Measurements from ENCODE around the gene PRSS56. TPM values are rescaled to one million over a fixed set of nuclear protein-coding genes. Genes with fewer than 3 reads are reported as not detected.
A peak's percentile ranks its signal among the peaks of the same experiment; 100 is the strongest.
"Not testable (repeated sequence)": the region's sequence is repeated elsewhere in the genome, so short reads cannot be mapped to it uniquely, and the experiment has no call there.

The PRSS56 gene
- total and polyA plus RNA-seq, 7 donors = 0.82 to 5.0 (median 2.4) TPM

DNA sequence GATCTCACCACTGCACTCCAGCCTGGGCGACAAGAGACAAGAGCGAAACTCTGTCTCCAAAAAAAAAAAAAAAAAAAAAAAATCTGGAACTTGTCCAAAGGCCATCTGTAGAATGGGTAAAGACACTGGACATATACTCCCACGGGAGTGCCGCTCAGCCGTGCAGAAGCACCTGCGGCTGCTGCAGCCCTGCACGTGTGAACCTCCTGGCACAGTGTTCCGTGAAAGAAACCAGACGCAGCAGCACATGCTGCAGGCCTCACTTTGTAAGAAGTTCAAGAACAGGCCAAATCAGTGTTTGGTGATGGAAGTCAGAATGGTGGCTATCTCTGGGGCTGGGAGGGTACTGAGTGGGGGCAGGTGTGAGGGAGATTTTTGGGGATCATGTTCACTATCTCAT lies 12.2 kb downstream of the PRSS56 start:
- H3K27me3 ChIP-seq (ENCODE audit: insufficient read depth in 3 of 3, low read length in 2 of 3) = no peaks in the 10 kb centered on the region
- intact Hi-C loops (cut with DNase I) = no loop called here
- no peak overlapping the region for H3K4me3 ChIP-seq
- no peak overlapping the region for H3K27ac ChIP-seq
- no peaks in the 10 kb centered on the region for H3K9me3 ChIP-seq
- TF ChIP-seq, protein P1, sequence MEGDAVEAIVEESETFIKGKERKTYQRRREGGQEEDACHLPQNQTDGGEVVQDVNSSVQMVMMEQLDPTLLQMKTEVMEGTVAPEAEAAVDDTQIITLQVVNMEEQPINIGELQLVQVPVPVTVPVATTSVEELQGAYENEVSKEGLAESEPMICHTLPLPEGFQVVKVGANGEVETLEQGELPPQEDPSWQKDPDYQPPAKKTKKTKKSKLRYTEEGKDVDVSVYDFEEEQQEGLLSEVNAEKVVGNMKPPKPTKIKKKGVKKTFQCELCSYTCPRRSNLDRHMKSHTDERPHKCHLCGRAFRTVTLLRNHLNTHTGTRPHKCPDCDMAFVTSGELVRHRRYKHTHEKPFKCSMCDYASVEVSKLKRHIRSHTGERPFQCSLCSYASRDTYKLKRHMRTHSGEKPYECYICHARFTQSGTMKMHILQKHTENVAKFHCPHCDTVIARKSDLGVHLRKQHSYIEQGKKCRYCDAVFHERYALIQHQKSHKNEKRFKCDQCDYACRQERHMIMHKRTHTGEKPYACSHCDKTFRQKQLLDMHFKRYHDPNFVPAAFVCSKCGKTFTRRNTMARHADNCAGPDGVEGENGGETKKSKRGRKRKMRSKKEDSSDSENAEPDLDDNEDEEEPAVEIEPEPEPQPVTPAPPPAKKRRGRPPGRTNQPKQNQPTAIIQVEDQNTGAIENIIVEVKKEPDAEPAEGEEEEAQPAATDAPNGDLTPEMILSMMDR (IDR thresholded peaks at IDR 0.05) = no peak
- ATAC-seq (no peak), DNase-seq (peak in 1 of 2 donors; percentile 30)
- WGBS, 3 donors = 59 to 72% (median 64%) methylated on average over 9 of the region's 9 CpGs
- peaks cover 0 to 69% of the 10 kb centered on the region in 2 donors for H3K36me3 ChIP-seq (ENCODE audit: insufficient read depth in 1 of 2, low read depth in 1 of 2)
- peaks cover 25% of the 10 kb centered on the region for H3K4me1 ChIP-seq

DNA sequence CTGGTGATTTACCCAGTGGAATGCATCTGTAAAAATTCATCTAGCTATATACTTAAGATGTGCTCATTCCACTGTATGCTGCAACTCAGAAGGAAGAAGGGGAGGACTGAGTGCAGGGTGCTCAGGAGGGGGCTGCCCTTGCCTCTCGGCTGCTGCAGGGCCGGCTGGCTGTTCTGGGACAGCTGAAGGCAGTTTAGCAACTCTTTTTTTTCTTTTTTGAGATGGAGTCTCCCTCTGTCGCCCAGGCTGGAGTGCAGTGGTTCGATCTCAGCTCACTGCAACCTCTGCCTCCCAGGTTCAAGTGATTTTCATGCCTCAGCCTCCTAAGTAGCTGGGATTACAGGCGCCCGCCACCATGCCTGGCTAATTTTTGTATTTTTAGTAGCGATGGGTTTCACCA lies 12.6 kb downstream of the PRSS56 start:
- H3K27ac ChIP-seq; intact Hi-C loops (cut with DNase I); H3K27me3 ChIP-seq (ENCODE audit: insufficient read depth in 3 of 3, low read length in 2 of 3); H3K9me3 ChIP-seq; H3K4me3 ChIP-seq; DNase-seq; ATAC-seq: not testable (repeated sequence)
- Histone ChIP-seq H3K36me3 (ENCODE audit: insufficient read depth in 1 of 2, low read depth in 1 of 2) (peaks cover 0 to 65% of the 10 kb centered on the region in 2 donors), H3K4me1 (peaks cover 22% of the 10 kb centered on the region)
- WGBS, 3 donors = 90 to 93% (median 91%) methylated on average over 7 of the region's 7 CpGs

DNA sequence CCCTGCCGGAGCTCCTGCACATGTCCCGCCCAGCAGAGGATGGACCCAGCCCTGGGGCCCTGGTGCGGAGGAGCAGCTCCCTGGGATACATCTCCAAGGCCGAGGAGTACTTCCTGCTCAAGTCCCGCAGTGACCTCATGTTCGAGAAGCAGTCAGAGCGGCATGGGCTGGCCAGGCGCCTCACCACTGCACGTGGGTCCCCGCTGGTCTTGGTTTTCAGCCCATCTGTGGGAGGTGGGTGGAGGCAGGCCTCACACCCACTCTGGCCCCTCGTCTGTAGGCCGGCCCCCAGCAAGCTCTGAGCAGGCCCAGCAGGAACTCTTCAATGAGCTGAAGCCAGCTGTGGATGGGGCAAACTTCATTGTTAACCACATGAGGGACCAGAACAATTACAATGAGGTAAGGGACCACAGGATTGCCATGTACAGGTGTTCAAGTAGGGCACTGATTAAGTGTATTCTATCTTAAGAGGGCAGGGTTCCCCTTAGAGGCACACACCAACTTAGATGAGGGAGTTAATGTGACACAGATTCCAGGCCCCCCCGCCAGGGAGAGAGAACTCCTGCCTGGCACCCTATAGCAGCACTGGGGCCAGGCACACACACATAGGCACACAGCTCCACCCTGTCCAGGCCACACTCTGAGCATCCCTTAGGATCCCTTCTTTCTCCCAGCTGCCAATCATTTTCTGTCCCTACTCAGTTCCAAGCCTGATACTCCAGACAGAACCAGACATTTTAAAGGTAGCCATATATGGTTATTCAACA lies 13.9 kb downstream of the PRSS56 start:
- Histone ChIP-seq H3K27ac (no peak overlapping the region), H3K4me1 (peaks cover 14% of the 10 kb centered on the region), H3K4me3 (no peak overlapping the region), H3K27me3 (ENCODE audit: insufficient read depth in 3 of 3, low read length in 2 of 3) (no peaks in the 10 kb centered on the region), H3K9me3 (no peaks in the 10 kb centered on the region), H3K36me3 (ENCODE audit: insufficient read depth in 1 of 2, low read depth in 1 of 2) (peaks cover 0 to 64% of the 10 kb centered on the region in 2 donors)
- intact Hi-C loops (cut with DNase I) = no loop called here
- DNase-seq (peak in 1 of 2 donors; percentile 40), ATAC-seq (no peak)
- TF ChIP-seq, protein P1 (IDR thresholded peaks at IDR 0.05) = no peak
- 59 to 68% (median 61%) methylated on average over 12 to 13 of the region's 13 CpGs for WGBS, 3 donors

DNA sequence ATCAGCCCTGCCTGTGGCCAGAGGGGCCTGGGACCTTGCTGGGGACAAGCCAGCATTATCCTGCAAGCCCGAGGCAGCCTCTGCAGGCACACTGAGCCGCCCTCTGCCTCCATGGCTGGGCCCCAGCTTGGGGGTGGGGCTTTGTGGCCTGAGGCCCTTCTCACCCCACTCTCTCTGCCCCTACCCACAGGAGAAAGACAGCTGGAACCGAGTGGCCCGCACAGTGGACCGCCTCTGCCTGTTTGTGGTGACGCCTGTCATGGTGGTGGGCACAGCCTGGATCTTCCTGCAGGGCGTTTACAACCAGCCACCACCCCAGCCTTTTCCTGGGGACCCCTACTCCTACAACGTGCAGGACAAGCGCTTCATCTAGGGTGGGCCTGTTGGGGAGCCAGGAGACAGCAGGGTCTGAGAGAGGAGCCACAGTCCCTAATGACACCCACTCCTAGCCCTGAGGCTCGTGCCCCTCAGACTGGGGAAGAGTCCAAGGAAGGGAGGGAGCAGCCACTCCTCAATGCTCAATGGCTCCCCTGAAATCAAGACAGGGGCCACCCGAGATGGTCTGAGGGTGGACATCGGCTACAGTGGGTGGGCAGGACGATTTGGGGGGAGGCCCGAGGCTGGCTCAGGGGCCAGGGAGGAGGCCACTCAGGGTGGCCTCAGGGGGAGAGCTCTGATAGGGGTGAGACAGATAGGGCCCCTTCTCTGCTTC lies 14.9 kb downstream of the PRSS56 start:
- Histone ChIP-seq H3K27ac (no peak overlapping the region), H3K9me3 (no peaks in the 10 kb centered on the region), H3K27me3 (ENCODE audit: insufficient read depth in 3 of 3, low read length in 2 of 3) (no peaks in the 10 kb centered on the region), H3K4me3 (no peak overlapping the region), H3K36me3 (ENCODE audit: insufficient read depth in 1 of 2, low read depth in 1 of 2) (peaks cover 0 to 59% of the 10 kb centered on the region in 2 donors), H3K4me1 (peaks cover 16% of the 10 kb centered on the region)
- intact Hi-C loops (cut with DNase I) = no loop called here
- WGBS, 3 donors = 76 to 82% (median 81%) methylated on average over 14 of the region's 14 CpGs
- TF ChIP-seq, protein P1 (IDR thresholded peaks at IDR 0.05) = no peak
- no peak for ATAC-seq
- peak in 1 of 2 donors; percentile 49 for DNase-seq

Measured in psoas muscle (tissue), 8 donors.